MM.1S (cell line): ENCODE data around the gene SFRP5.

Experiments
- CTCF ChIP-seq: fragments of 300-600 bp; sonication (generic); IDR thresholded peaks from 2 replicates; pipeline ENCODE4 v1.5.1; 2016; ENCODE audit warnings: antibody characterized with exemption, low read length, mixed read lengths
- EZH2phosphoT487 ChIP-seq: fragments of 300-600 bp; sonication (generic); IDR thresholded peaks from 2 replicates; pipeline ENCODE4 v1.6.1; 2018; ENCODE audit warnings: antibody characterized with exemption, low read length

GRCh38 chr10:97721871-97722780 is 49.7 kb downstream of the SFRP5 start:
- TF ChIP-seq CTCF (no peak), EZH2phosphoT487 (no peak)
